Epithelial cell of proximal tubule (primary cell): ENCODE results near the gene CFAP298. TPM values are rescaled to one million over a fixed set of nuclear protein-coding genes. Genes with fewer than 3 reads are reported as not detected.

Experiments
- DNase-seq: peaks from one replicate; pipeline ENCODE4 v3.0.0-alpha.2; 2011; ENCODE audit warnings: low read depth
- H3K4me3 ChIP-seq: 2 replicates; pipeline ENCODE4 v1.5.1; 2011; ENCODE audit warnings: low read depth, mild to moderate bottlenecking, low read length
- CTCF ChIP-seq: conservative IDR thresholded peaks from 2 replicates; pipeline ENCODE4 v1.5.1; 2012; ENCODE audit warnings: low read depth, mild to moderate bottlenecking, low read length
- total RNA-seq: library from RNA; depleted of rRNA; stranded (reverse); fragments of >200 nt; gene quantifications from 2 replicates; pipeline ENCODE4 v1.2.3, GENCODE V29; 2015

The CFAP298 gene
- total RNA-seq, 1 donor from 2014 or later: 70.5 TPM

DNA sequence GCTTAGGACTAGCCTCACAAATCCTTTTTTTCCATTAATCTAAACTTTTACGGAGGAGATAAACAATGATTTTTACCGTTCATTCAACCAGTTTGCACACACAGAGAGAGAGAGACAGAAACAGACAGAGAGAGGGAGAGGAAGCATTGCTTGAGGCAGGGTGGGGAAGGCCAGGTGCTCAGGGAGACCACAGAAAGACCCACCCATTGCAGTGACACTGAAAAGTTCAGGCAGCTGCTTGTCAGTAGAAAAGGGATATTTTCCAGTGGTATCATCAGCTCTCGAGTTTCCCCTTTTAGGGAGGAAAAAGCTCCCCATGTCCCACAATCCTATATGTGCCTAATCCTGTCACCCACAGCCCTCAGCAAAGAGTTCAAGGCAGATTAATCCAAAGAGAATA, 54.1 kb downstream of the CFAP298 start:
- no peak overlapping the region for H3K4me3 ChIP-seq
- no peak for DNase-seq
- TF ChIP-seq CTCF: no peak

- no peak for DNase-seq
- H3K4me3 ChIP-seq: no peak overlapping the region
- TF ChIP-seq CTCF: no peak
These were observed 57.1 kb downstream of the CFAP298 start for GRCh38 chr21:32554832-32555638.

- no peak for TF ChIP-seq CTCF
- no peak for DNase-seq
These were observed 62.3 kb downstream of the CFAP298 start for GRCh38 chr21:32549886-32550285.

GRCh38 chr21:32549440-32549839, 62.7 kb downstream of the CFAP298 start:
- no peak for TF ChIP-seq CTCF
- no peak overlapping the region for H3K4me3 ChIP-seq
- DNase-seq: no peak

More at GRCh38 chr21:32549886-32550285, 62.3 kb downstream of the CFAP298 start:
- no peak overlapping the region for H3K4me3 ChIP-seq

Other genes starting within 250 kb of the CFAP298 start
- gene URB1, start 219.4 kb downstream of the CFAP298 start, total RNA-seq: 11.6 and 14.2 TPM in 2 replicates
- 0.29 and 0.92 TPM in 2 replicates for gene EVA1C, start 199.7 kb downstream of the CFAP298 start, total RNA-seq
- under 0.01 and 0.06 TPM in 2 replicates for gene TCP10L, start 26.9 kb downstream of the CFAP298 start, total RNA-seq
- gene SYNJ1, start 115.6 kb upstream of the CFAP298 start, total RNA-seq: 1.1 and 2.5 TPM in 2 replicates
- 14.8 and 15.8 TPM in 2 replicates for gene PAXBP1, start 159.4 kb upstream of the CFAP298 start, total RNA-seq